Body of pancreas (tissue), 4 donors: ENCODE measurements around the gene GOSR2.

Source experiments
- CTCF ChIP-seq, 7 experiments: fragments of 450-650 bp in 4 of 7; fragments of 200-600 bp in 3 of 7; sonication (generic) in 3 of 7; IDR thresholded peaks; one replicate each; pipeline ENCODE4 v1.5.1; 2016 to 2019; ENCODE audit warnings: antibody characterized with exemption in 7 of 7
- POLR2A ChIP-seq, 3 donors: fragments of 450-650 bp; IDR thresholded peaks; one replicate each; pipeline ENCODE4 v1.6.1; 2016; ENCODE audit warnings: antibody characterized with exemption in 3 of 3, mild to moderate bottlenecking in 2 of 3

GRCh38 chr17:46890638-46891037 lies 32.3 kb upstream of the GOSR2 start:
- TF ChIP-seq POLR2A (IDR thresholded peaks at IDR 0.05) (no peak), CTCF (IDR thresholded peaks at IDR 0.05) (no peak)
